GM21576 (cell line): ENCODE results near the gene CHRM4.

Experiments
- ATAC-seq: cut with Tn5 transposase; IDR thresholded peaks from one replicate; pipeline ENCODE4 v1.9.1; 2021; ENCODE audit warnings: mild to moderate bottlenecking, moderate library complexity; ENCODE audit not compliant: unreplicated experiment

CHRM4 gene

DNA sequence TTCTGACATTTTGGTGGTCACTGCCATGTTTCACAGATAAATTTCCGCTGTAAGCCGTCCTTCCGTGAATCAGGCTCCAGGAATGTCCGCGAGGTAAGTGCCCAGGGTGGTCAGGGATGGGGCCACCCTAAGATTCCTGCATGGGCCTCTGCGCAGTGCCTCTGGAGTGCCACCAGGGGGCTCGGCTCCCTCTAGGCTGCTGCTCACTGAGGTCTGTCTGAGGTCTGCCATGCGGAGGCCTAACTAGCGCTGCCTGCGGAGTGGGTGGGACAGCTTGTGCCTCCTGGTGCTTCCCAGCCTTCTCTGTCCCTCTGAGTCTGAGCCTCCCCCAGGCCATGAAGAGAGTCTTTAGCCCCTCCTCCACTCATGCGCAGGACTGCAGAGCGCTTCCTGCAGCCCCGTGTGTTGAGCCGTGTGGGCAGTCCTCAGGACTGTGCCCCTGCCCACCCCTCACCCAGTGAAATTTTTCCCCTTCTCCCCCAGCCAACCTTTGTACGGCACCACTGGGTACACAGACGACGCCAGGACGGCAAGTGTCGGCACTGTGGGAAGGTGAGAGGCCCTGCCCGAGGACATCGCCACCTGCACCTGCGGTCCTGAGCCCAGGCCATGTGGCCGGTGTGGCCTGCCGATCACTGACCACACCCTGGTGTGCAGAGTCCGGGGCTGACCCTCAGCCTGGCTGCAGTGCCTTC lies 22.0 kb downstream of the CHRM4 start:
- no peak for ATAC-seq

DNA sequence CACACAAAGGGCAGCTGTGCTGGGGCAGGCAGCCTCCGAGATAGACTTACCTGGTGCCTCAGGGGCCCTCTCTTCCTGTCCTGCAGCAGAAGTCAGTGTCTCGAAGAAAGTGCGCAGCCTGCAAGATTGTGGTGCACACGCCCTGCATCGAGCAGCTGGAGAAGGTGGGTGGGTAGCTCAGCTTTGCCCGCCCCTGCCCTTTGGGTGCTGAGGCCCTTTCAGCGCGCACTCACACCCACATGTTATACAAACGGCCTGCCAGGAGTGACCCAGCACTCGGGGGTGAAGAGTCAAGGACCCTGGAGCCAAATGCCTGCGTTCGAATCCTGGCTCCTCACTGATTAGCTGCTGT lies 23.7 kb downstream of the CHRM4 start:
- ATAC-seq: no peak

DNA sequence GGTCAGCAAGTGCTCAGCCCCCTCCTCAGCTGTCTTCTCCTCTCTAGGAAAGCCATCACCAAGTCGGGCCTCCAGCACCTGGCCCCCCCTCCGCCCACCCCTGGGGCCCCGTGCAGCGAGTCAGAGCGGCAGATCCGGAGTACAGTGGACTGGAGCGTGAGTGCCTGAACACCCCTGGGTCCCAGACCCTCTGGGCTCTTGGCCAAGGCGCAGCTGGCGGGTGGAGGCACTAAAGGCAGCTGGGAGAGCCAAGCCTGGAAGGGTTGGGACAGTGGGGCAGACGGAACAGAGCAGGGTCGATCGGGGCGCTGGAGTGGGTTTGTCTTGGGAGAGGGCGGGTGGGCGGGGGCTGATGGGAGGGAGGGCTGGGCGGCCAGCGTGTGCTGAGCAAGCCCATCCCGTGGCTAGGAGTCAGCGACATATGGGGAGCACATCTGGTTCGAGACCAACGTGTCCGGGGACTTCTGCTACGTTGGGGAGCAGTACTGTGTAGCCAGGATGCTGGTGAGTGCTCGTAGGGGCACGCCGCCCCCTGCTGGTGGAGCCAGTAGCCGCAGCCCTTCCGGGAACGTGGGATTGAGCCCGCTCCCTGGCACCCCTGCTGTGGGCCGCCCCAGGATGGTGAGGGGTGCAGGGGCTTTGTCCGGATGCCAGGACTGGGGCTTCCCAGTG lies 24.2 kb downstream of the CHRM4 start:
- peak; percentile 69 for ATAC-seq

DNA sequence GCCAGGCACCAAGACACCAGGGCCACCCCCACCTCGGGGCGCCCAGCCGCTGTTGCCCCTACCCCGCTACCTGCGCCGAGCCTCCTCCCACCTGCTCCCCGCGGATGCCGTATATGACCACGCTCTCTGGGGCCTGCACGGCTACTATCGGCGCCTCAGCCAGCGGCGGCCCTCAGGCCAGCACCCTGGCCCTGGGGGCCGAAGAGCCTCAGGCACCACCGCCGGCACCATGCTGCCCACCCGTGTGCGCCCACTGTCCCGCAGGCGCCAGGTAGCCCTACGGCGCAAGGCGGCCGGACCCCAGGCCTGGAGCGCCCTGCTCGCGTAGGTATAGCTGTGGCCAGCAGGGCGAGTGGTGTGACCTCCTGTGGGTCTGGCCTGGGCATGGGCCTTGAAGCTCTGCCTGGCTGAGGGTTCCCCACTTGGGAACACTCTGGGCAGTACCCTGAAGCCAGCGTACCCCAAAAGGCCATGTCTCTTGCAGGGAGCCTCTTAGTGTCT lies 24.9 kb downstream of the CHRM4 start:
- no peak for ATAC-seq

DNA sequence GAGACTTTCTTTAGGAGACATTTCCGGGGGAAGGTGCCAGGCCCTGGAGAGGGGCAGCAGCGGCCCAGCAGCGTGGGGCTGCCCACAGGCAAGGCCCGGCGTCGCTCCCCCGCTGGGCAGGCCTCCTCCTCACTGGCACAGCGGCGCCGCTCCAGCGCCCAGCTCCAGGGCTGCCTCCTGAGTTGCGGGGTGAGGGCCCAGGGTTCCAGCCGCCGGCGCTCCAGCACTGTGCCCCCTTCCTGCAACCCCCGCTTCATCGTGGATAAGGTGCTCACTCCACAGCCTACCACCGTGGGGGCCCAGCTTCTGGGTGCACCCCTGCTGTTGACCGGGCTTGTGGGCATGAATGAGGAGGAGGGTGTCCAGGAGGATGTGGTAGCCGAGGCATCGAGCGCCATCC lies 25.3 kb downstream of the CHRM4 start:
- no peak for ATAC-seq

DNA sequence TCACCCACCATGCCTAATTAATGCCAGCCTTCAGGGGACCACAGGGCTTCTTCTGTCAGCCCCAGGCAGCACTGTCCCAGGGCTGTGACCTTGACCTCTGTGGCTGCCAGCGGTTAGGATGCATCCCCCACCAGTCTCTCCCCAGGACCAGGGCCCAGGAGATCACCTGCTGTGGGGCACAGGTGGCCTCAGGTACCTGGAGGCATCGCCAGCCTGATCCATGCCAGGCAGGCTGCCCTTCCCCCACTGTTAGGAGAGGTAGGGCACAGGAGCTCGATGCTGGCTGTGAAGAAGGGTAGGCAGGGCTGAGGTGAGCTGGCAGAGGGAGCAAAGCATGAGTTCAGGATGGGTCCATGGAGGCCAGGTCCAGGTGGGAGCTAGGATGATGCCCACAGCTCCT lies 26.8 kb downstream of the CHRM4 start:
- ATAC-seq: no peak

DNA sequence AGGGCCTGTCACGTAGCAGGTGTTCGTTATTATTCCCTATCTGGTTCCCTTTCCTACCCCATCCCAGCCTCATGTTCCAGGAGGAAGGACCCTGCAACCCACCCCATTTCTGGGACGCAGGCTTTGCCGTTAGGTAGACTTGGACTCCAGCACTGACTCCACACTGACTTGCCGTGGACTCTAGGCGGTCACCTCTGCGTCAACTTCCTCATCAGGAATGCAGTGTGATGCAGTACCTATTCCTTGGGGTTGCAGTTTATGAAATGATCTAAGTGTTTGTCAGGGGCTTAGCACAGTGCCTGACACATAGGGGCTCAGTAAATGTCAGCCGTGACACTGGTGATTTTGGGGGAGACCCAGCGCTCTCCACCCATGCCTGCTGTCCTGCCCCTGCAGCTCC lies 27.5 kb downstream of the CHRM4 start:
- ATAC-seq: no peak

DNA sequence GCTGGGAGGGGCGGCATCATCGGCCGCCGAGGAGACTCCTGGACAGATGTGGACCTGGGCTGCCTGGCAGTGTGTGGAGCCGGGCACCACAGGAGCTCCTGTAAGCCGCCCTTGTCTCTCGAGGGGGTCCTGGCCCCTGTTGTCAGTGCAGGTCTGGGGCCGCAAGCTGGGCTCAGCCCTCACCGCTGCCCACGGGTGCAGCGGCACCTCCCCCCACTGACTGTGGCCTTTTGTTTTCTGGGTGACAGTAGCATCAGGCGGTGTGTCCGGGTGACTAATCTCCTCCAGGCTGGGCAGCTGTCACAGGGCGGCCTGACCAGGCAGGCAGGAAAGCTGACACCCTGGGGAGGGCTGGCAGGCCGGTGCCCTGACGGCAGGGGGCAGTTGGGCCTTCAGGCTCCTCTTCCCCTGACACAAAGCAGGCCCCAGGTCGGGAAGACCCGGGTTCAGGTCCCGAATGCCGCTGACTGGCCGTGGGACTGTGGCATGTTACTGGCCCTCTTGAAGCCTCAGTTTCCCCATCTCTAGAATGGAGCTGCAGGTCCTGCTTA lies 28.0 kb downstream of the CHRM4 start:
- ATAC-seq: no peak

DNA sequence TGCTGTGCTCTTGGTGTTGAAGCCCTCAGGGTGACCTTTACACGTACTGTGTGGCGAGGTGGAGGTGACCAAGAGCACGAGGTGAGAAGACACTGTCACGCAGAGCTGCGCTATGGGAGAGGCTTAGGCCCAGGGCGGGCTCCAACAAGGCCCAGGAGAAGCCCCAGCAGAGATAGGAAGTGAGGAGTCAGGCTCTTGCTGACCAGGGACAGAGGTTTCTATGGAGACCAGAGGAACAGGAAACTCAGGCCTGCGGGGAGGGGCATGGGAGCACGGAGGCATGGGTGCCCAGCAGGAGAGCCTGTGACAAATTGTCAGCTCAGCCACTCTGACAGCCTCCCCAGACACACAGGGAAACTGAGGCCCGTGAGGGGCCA lies 28.6 kb downstream of the CHRM4 start:
- no peak for ATAC-seq

DNA sequence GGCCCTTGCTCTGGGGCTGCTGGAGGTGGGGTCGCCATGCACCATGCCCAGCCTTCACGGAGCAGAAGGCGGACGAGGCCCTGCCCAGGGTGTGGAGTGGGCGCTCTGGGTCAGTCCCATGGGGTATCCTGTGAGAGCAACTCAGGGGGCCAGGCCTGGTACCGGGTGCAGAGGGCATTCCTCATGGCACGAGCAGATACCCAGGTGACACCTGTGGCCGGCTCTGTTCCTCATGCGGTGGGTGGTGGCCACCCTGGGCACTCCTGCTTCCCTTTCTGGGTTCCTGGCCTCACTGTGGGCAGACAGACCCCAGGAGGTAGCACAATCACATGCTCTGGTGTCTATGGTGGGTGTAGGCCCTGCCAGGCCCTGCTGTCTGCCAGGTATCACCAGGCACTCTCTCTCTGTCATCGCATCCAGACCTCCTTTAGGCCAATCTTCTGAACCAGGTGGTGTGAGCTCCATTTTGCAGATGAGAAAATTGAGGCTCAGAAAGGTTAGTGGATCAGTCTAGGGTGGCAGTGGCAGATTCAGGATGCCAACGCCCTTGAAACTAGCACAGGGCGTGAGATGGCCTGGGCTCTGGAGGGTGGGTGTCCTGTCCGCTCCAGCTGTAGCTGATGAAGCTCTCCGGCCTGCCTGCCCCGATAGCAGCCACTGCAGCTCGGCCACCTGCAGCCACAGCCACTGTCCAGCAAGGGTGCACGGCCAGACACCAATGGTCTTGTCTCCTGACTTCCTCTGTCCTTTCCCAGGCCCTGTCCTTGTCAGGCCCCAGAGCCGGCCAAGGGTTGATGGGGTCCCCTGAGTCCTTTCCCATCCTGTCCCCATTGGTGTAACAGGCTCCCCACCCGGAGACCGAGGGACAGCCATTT lies 29.2 kb downstream of the CHRM4 start:
- ATAC-seq: no peak

DNA sequence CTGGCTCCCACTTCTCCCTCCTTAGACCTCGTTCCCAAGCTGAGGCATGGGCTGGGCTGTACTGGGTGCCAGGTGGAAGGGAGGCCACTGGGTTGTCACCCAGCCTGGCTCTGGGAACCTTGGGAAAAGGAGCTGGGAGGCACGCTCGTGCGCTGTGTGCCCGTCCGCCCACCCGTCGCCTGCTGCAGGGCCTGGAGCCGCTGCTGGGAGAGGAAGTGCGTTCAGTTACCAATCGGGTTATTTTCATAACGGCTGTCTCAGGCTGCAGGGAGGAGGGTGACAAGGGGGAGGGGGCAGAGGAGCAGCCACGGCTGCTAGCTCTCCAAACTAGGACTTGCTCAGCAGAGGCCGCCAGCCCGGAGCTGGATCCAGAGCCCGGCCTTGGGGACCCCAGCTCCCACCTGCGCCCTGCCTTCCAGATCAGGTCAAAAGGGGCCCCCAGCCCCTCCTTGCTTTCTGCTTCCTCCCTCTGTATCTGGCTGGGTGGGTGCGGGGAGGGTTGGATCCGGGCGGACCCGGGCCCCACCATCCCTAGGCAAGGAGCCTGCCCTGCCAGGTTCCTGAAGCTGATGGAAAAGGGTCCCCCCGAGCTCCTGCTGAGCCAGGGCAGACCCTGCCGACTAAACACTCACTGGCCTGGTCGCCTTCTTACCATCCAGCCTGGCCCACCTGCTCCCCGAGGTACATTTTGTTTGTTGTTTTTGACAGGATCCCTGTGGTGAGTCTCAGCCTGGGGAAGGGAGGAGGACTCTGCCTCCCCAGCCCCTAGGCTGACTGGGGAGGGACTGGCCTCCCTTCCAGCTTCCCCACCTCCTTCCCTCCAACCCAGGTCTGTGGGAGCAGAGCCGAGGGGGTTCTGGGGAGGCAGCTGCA lies 30.1 kb downstream of the CHRM4 start:
- ATAC-seq: peak; percentile 91

DNA sequence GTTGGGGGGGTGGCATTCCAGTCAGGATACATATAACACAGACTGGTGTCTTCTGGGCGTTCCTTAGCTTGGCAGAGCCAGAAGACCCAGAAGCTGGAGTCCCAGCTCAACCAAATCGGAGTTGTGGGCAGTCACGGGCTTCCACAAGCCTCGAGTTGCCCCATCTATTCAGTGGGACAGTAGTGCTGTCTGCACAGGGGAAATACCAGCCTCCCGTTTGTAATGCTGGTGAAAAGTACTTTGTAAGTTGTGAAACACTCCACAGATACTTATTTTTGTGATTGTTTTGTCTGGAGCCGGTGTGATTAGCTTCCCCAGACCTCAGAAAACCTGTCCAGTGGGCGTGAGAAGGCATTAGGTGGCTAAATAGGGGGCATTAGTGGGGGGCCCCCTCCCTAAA lies 30.7 kb downstream of the CHRM4 start:
- ATAC-seq: peak; percentile 18

DNA sequence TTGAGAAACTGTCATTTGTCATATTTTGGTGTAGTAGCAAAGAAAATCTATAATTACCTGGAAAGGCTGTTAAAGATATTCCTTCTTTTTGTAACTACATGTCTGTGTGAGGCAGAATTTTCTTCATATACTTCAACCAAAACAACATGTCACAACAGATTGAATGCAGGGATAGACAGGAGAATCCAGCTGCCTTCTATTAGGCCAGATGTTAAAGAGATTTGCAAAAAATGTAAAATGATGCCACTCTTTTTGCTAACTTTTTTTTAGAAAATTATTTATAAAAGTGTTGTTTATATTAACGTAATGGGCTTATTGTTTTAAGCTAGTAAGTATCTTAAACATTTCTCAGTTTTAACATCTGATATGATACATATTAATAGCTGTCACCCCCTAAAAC lies 31.6 kb downstream of the CHRM4 start:
- ATAC-seq: no peak

DNA sequence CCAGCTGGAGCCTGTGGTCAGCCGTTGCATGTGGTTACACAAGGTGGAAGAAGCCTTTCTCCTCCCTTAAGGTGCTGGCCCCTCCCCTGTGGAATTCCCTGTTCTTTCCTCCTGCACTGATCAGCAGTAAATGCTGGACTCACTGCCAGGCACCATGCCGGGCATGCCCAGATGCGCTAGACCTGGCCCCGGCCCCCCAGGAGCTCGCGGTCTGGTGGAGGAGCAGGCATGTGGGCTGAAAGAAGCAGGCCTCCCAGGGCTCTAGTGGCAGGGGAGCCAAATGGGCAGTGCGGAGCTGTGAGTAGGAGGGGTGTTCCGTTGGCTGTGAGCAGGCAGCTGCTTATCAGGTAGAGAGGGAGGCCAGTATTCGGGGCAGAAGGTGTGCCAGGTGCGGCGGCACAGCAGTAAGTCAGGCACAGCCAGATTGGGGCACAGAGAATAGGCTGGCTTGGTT lies 34.1 kb downstream of the CHRM4 start:
- ATAC-seq: no peak

DNA sequence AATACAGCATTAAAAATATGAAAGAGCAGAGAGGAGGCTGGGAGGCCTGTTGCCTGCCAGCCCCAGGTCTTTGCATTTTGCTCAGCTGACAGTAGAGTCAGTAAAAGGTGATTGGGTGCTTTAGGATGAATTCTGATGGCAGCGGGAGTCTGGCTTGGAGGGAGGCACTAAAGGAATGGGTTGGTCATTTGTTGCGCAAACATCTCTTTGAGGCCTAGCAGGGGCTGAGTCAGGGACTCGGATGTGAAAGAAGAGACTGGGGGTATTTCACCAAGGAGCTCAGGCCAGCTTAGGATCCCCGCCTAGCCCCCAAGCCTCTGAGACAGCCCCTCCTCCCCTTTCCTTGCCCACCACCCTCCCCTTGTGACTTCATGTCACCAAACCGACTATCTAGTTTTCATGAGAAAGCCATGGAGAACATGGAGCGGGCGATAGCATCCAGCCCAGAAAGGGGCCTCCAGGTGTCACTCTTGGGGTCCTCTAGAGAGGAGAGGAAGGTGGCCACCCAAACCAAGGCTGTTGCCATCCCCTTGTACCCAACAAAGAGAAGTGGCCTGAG lies 34.6 kb downstream of the CHRM4 start:
- no peak for ATAC-seq

DNA sequence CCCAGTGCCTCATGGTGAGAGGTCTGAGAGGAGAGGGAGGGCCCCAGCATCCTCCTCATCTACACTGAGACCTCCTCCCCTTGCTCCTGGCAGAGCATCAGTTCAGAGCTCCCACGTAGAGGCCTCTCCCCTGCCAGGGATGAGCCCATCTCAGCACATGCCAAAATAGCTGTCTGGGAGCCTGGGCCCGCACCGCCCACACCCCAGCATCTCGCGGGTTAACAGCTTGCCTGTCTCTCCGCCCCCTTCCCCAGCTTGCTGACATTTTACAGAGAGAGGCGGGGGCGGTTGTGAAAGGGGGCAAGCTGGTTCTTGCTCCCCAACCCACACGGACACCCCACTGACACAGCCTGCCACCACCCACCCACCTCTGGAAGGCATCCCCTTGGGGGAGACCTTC lies 37.9 kb downstream of the CHRM4 start:
- ATAC-seq: no peak

DNA sequence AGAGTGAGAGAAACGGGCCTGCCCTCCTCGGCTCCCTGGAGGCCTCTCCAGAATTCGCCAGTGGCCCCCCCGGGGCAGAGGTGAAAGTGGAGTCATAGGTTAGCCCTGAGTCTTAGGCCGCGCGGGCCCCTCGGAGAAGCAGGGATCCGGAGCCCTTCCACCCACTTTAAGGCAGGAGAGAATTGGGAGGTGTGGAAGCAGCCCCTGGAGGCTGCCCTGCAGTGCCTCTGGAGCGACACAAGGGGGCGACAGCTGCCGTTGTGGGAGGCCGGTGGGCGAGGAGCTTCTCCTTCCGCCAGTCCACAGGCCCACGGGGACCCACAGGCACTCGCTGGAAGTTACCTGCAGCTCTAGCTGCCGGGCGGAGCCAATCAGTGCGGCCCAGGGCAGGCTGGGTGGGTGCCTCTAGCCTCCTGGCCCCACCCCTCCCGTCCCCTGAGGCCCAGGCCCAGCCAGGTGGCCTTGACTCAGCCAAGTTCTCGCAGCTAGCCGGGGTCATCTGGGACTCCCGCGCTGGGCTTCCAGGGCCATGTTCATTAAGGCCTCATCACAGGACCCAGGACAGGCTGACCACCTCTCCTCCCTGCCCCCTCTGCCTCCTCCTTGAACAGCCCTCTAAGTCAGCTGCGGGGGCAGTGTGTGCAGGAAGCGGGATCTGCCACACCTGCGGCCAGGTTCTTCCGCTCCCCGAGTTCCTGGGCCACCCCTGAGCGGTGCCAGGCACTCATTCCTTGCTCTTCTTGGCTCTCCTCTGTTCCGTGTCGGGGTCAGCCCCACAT lies 39.3 kb downstream of the CHRM4 start:
- no peak for ATAC-seq

DNA sequence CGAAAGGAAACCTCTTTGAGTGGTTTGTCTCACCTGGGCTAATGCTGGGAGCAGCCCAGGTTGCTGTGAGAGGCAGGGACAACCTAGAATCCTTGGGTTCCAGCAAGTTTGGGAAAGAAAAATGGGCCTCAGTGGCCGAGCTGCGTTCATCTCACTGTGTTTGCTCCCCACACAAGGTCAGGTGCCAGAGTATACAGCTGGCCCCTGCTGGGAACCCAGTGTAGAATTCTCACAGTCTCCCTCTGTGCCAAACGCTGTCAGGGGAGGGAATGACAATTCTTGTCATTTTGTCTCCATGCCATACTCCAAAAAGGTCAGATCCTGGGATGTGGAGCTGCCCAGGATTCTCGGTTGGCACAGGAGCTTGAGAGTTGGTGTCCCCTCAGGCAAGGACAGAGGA lies 40.0 kb downstream of the CHRM4 start:
- ATAC-seq: no peak

DNA sequence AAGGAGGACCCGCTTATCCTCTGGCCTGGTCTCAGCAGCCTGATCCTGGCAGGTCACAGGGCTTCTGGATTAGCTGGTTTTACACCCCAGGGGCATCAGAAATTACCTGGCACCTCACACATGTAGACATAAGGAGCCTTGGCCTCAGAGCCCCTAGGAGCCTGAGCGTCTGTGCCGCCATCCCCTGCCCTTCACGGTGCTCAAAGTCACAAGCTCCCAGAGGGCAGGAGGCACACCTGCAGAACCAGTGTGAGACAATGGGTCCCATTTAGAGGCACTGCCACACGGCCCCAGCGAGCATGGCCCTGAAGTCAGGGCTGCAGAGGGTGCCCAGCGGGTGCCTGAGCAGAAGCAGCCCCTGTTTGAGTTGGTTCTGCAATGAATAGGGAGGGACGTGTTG lies 40.4 kb downstream of the CHRM4 start:
- no peak for ATAC-seq
